Activated CD4-positive, alpha-beta T cell treated with anti-CD3 and anti-CD28 coated beads, Interleukin-2, amount 10 ng/mL, durations not matched to agents 7 days and 5 days (primary cell): ENCODE measurements around the gene INSC. TPM values are rescaled to one million over a fixed set of nuclear protein-coding genes. Genes with fewer than 3 reads are reported as not detected.

Experiments
- CTCF ChIA-PET: fragments of 350-600 bp; sonication (Branson Sonifier 250); formaldehyde crosslinking; loops from one replicate; lab custom pipeline; 2021; ENCODE audit warnings: antibody characterized with exemption; lab: Charles Lee
- POLR2A ChIA-PET: fragments of 350-600 bp; sonication (Branson Sonifier 250); formaldehyde crosslinking; loops from one replicate; lab custom pipeline; 2021; ENCODE audit warnings: antibody characterized with exemption; lab: Charles Lee
- DNase-seq: peaks from one replicate; pipeline ENCODE4 v3.0.0-alpha.2; 2020
- H3K27ac Mint-ChIP-seq: one replicate; pipeline ENCODE4 v1.8.0; 2021; ENCODE audit warnings: mild to moderate bottlenecking, moderate library complexity, mixed read lengths
- H3K27me3 Mint-ChIP-seq: one replicate; pipeline ENCODE4 v1.8.0; 2021; ENCODE audit warnings: mixed read lengths
- H3K36me3 Mint-ChIP-seq: one replicate; pipeline ENCODE4 v1.8.0; 2021; ENCODE audit warnings: low read depth, mixed read lengths
- H3K4me1 Mint-ChIP-seq: one replicate; pipeline ENCODE4 v1.8.0; 2021; ENCODE audit warnings: mixed read lengths
- H3K4me3 Mint-ChIP-seq: one replicate; pipeline ENCODE4 v1.8.0; 2021; ENCODE audit warnings: mild to moderate bottlenecking, moderate library complexity, mixed read lengths
- H3K9me3 Mint-ChIP-seq: one replicate; pipeline ENCODE4 v1.8.0; 2021; ENCODE audit warnings: mixed read lengths
- total RNA-seq, 2 experiments: library from RNA; stranded (reverse); gene quantifications; one replicate each; pipeline ENCODE4 v1.2.3, GENCODE V29; 2021

INSC gene
- total RNA-seq, 2 experiments from 2014 or later: 0.23 TPM; not detected in 1

- Mint-ChIP-seq H3K27me3 (no peaks in the 10 kb centered on the region), H3K9me3 (no peaks in the 10 kb centered on the region), H3K36me3 (no peaks in the 10 kb centered on the region), H3K27ac (no peak overlapping the region), H3K4me1 (no peaks in the 10 kb centered on the region), H3K4me3 (no peak overlapping the region)
- ChIA-PET POLR2A (no interaction called here), CTCF (no interaction called here)
- no peak for DNase-seq
Measured at GRCh38 chr11:15236559-15236958, 121.8 kb downstream of the INSC start.

- H3K4me1 Mint-ChIP-seq: no peaks in the 10 kb centered on the region
- POLR2A ChIA-PET: no interaction called here
- no peak for DNase-seq
- no peaks in the 10 kb centered on the region for H3K36me3 Mint-ChIP-seq
- H3K9me3 Mint-ChIP-seq: no peaks in the 10 kb centered on the region
- CTCF ChIA-PET: interaction anchor here (0.6 to 1.7 kb wide), 2 partner anchors 22 to 1488 kb away, joined by 3 to 5 read pairs; no protein-coding TSS in a partner anchor
- H3K27ac Mint-ChIP-seq: no peak overlapping the region
- no peak overlapping the region for H3K4me3 Mint-ChIP-seq
- H3K27me3 Mint-ChIP-seq: no peaks in the 10 kb centered on the region
Measured at GRCh38 chr11:15238856-15239255, 124.1 kb downstream of the INSC start.

- POLR2A ChIA-PET: no interaction called here
- no peak for DNase-seq
- H3K4me3 Mint-ChIP-seq: no peak overlapping the region
- no peaks in the 10 kb centered on the region for H3K36me3 Mint-ChIP-seq
- H3K27ac Mint-ChIP-seq: no peak overlapping the region
- peaks cover 11% of the 10 kb centered on the region for H3K27me3 Mint-ChIP-seq
- CTCF ChIA-PET: no interaction called here
- H3K9me3 Mint-ChIP-seq: no peaks in the 10 kb centered on the region
- H3K4me1 Mint-ChIP-seq: no peaks in the 10 kb centered on the region
Measured at GRCh38 chr11:15248749-15249148, 134.0 kb downstream of the INSC start.

GRCh38 chr11:15258433-15259165 lies 143.9 kb downstream of the INSC start:
- H3K4me1 Mint-ChIP-seq: no peaks in the 10 kb centered on the region
- H3K27me3 Mint-ChIP-seq: peaks cover 20% of the 10 kb centered on the region
- POLR2A ChIA-PET: no interaction called here
- H3K9me3 Mint-ChIP-seq: no peaks in the 10 kb centered on the region
- H3K4me3 Mint-ChIP-seq: no peak overlapping the region
- H3K27ac Mint-ChIP-seq: no peak overlapping the region
- CTCF ChIA-PET: no interaction called here
- no peaks in the 10 kb centered on the region for H3K36me3 Mint-ChIP-seq
- DNase-seq: no peak

GRCh38 chr11:15266999-15267398 lies 152.3 kb downstream of the INSC start:
- ChIA-PET CTCF (no interaction called here), POLR2A (no interaction called here)
- Mint-ChIP-seq H3K4me3 (no peak overlapping the region), H3K9me3 (peaks cover 11% of the 10 kb centered on the region), H3K4me1 (no peaks in the 10 kb centered on the region), H3K36me3 (no peaks in the 10 kb centered on the region), H3K27me3 (peaks cover 5% of the 10 kb centered on the region), H3K27ac (no peak overlapping the region)
- no peak for DNase-seq

- Mint-ChIP-seq H3K36me3 (no peaks in the 10 kb centered on the region), H3K9me3 (peaks cover 11% of the 10 kb centered on the region), H3K27me3 (peaks cover 4% of the 10 kb centered on the region), H3K4me3 (no peak overlapping the region), H3K4me1 (no peaks in the 10 kb centered on the region), H3K27ac (no peak overlapping the region)
- DNase-seq: no peak
- CTCF ChIA-PET: no interaction called here
- POLR2A ChIA-PET: no interaction called here
Measured at GRCh38 chr11:15268598-15268997, 153.9 kb downstream of the INSC start.

GRCh38 chr11:15275141-15275540 lies 160.4 kb downstream of the INSC start:
- Mint-ChIP-seq H3K27me3 (peaks cover 5% of the 10 kb centered on the region), H3K9me3 (no peaks in the 10 kb centered on the region), H3K27ac (no peak overlapping the region), H3K4me3 (no peak overlapping the region), H3K4me1 (no peaks in the 10 kb centered on the region), H3K36me3 (no peaks in the 10 kb centered on the region)
- CTCF ChIA-PET: no interaction called here
- no peak for DNase-seq
- POLR2A ChIA-PET: no interaction called here

GRCh38 chr11:15276621-15277020 lies 161.9 kb downstream of the INSC start:
- Mint-ChIP-seq H3K36me3 (no peaks in the 10 kb centered on the region), H3K9me3 (no peaks in the 10 kb centered on the region), H3K4me3 (no peak overlapping the region), H3K27ac (no peak overlapping the region), H3K27me3 (peaks cover 7% of the 10 kb centered on the region), H3K4me1 (no peaks in the 10 kb centered on the region)
- ChIA-PET POLR2A (no interaction called here), CTCF (no interaction called here)
- DNase-seq: no peak

- H3K27me3 Mint-ChIP-seq: peaks cover 12% of the 10 kb centered on the region
- H3K4me1 Mint-ChIP-seq: no peaks in the 10 kb centered on the region
- ChIA-PET POLR2A (no interaction called here), CTCF (no interaction called here)
- no peaks in the 10 kb centered on the region for H3K36me3 Mint-ChIP-seq
- H3K9me3 Mint-ChIP-seq: no peaks in the 10 kb centered on the region
- H3K4me3 Mint-ChIP-seq: no peak overlapping the region
- no peak overlapping the region for H3K27ac Mint-ChIP-seq
- no peak for DNase-seq
Measured at GRCh38 chr11:15278128-15278527, 163.4 kb downstream of the INSC start.

GRCh38 chr11:15280393-15280792 lies 165.7 kb downstream of the INSC start:
- DNase-seq: no peak
- no peaks in the 10 kb centered on the region for H3K9me3 Mint-ChIP-seq
- no peak overlapping the region for H3K27ac Mint-ChIP-seq
- H3K4me3 Mint-ChIP-seq: no peak overlapping the region
- CTCF ChIA-PET: no interaction called here
- H3K36me3 Mint-ChIP-seq: no peaks in the 10 kb centered on the region
- no peaks in the 10 kb centered on the region for H3K4me1 Mint-ChIP-seq
- H3K27me3 Mint-ChIP-seq: peaks cover 13% of the 10 kb centered on the region
- POLR2A ChIA-PET: no interaction called here

GRCh38 chr11:15282754-15283153 lies 168.0 kb downstream of the INSC start:
- Mint-ChIP-seq H3K4me3 (no peak overlapping the region), H3K4me1 (no peaks in the 10 kb centered on the region), H3K36me3 (no peaks in the 10 kb centered on the region), H3K27me3 (peaks cover 13% of the 10 kb centered on the region), H3K27ac (no peak overlapping the region), H3K9me3 (no peaks in the 10 kb centered on the region)
- ChIA-PET POLR2A (no interaction called here), CTCF (no interaction called here)
- DNase-seq: no peak

- Mint-ChIP-seq H3K27ac (no peak overlapping the region), H3K36me3 (no peaks in the 10 kb centered on the region), H3K4me3 (no peak overlapping the region), H3K4me1 (no peaks in the 10 kb centered on the region), H3K9me3 (no peaks in the 10 kb centered on the region), H3K27me3 (peaks cover 10% of the 10 kb centered on the region)
- DNase-seq: no peak
- ChIA-PET POLR2A (no interaction called here), CTCF (no interaction called here)
Measured at GRCh38 chr11:15286465-15286864, 171.7 kb downstream of the INSC start.

GRCh38 chr11:15288863-15289262 lies 174.1 kb downstream of the INSC start:
- no peak overlapping the region for H3K4me3 Mint-ChIP-seq
- H3K36me3 Mint-ChIP-seq: no peaks in the 10 kb centered on the region
- H3K9me3 Mint-ChIP-seq: no peaks in the 10 kb centered on the region
- peaks cover 6% of the 10 kb centered on the region for H3K27me3 Mint-ChIP-seq
- no peak for DNase-seq
- H3K27ac Mint-ChIP-seq: no peak overlapping the region
- ChIA-PET CTCF (interaction anchor here (0.8 kb wide), 1 partner anchor 34 kb away, joined by 3 read pairs; no protein-coding TSS in a partner anchor), POLR2A (no interaction called here)
- H3K4me1 Mint-ChIP-seq: no peaks in the 10 kb centered on the region

- Mint-ChIP-seq H3K36me3 (no peaks in the 10 kb centered on the region), H3K27ac (no peak overlapping the region), H3K27me3 (peaks cover 4% of the 10 kb centered on the region), H3K9me3 (no peaks in the 10 kb centered on the region), H3K4me3 (no peak overlapping the region), H3K4me1 (no peaks in the 10 kb centered on the region)
- ChIA-PET POLR2A (no interaction called here), CTCF (no interaction called here)
- DNase-seq: no peak
Measured at GRCh38 chr11:15289723-15290122, 175.0 kb downstream of the INSC start.
